Stimulated activated CD4-positive, alpha-beta T cell treated with anti-CD3 and anti-CD28 coated beads, Interleukin-15, amount 100 ng/mL, for 24 hours (primary cell): ENCODE data around the gene CDC37.
A peak's percentile ranks its signal among the peaks of the same experiment; 100 is the strongest.
"Not testable (repeated sequence)": the region's sequence is repeated elsewhere in the genome, so short reads cannot be mapped to it uniquely, and the experiment has no call there.

ENCODE experiments used
- DNase-seq: peaks from one replicate; pipeline ENCODE4 v3.0.0-alpha.2; 2020

Gene CDC37

DNA sequence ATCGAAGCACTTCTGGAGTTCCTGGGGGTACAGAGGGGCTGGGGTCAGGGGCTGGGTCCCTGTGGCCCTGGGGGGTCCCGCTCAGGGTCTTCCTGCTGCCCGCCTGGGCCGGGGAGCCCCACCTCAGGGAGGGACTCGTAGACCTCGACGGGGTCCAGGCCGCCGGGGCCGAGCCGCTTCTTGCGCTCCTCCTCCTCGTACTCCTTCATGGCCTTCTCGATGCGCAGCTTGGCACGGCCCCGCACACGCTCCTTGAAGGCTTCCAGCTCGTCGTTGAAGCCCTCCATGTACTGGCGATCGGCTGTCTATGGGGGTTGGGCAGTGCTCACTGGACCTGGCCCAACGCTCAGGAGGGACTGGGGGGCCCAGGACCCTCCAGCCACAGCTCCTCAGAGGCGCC lies 10.2 kb downstream of the CDC37 start:
- no peak for DNase-seq

DNA sequence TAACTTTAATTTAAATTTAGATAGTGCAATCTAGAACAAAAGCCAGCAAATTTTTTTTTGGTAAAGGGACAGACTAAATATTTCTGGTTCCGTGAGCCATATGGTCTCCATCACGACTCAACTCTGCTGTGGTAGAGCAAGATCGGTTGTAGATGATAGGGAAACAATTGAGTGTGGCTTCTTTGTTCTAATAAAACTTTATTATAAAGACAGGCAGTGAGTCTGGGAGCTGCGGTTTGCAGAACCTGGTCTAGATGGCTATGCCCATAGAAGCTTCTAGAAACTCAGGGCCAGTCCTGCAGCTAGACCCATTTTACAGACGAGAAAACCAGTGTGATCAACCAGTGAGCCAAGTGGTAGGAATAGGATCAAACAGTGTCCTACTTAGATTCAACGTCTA lies 11.2 kb downstream of the CDC37 start:
- DNase-seq = no peak

DNA sequence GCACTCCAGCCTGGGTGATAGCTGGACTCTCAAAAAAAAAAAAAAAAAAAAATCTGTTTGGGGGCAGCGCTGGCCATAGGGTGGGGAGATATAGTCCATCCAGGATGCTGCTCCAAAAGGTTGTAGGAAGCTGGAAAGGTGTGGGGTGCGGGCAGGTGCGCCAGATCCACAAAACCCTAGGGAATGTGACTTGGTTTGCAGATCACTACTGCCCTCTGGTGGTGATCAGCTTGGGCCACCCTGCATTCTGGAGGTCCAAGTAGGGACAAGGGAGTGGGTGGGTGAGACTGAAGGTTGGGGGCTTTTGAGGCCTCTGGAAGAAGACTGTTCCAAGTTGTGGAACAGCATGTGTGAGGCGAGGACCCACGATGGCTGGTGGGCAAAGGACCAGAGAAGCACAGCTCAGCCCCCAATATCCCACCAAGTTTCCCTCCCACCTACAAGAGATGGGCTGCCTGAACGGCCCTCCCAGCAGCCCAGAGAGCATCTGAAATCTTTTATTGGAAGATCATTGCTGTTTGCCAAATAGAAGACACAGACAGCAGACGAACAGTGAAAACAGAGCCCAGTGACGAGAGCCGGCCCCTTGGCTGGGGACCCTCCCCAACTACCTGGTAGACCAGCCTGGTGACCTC lies 12.6 kb downstream of the CDC37 start:
- DNase-seq = peak; percentile 78

DNA sequence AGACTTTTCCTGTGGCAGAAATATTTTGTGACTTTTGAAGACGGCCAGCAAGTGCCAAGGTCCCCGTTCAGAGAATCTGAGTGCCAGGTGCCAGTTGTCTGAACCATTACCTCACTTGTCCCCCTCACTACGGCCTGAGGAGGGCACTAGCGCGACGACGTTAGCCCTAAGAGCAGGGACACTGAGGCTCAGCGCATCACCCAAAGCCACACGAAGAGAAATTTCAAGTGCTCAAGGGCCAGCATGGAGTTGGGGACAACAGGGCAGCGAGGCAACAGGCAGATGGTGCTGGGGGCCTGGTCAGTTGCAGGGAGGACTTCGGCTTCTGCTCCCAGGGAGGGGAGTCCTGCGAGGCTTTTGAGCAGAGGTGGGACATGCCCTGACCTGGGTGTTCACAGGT lies 13.5 kb downstream of the CDC37 start:
- DNase-seq = peak; percentile 41

DNA sequence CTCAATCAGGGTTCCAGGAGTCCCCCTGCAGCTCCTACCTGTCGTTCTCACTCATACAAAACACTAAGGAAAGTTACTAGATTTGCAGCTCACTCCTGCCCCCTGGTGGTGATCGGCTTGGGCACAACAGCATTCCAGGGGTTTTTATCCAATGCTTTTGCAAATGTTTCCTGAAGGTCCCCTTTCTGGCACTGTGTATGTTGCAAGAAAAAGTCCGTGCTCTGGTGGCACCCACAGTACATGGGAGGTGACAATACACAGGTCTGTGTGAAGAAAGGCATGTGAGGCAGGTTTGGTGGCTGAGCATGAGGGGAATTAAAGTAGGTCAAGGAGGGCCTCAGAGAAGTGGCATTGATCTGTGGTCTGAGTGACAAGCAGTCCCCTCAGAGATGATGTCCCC lies 14.4 kb downstream of the CDC37 start:
- peak; percentile 88 for DNase-seq

DNA sequence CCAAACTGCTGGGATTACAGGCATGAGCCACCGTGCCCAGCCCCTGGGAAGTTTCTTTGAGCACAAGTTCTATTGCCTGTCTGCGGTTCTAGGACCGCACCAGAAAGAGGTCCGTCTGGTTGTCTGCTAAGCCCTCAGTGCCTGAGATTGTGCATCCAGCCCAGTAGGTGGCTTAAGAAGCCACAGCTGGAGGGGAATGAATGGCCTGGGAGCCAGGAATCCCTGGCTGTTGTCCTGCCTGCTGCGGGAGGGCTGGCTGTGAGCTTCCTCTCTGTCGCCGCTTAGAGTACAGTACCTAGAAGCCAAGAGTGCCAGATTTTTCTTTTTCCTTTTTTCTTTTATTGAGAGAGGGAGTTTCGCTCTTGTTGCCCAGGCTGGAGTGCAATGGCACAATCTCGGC lies 18.8 kb downstream of the CDC37 start:
- DNase-seq = no peak

DNA sequence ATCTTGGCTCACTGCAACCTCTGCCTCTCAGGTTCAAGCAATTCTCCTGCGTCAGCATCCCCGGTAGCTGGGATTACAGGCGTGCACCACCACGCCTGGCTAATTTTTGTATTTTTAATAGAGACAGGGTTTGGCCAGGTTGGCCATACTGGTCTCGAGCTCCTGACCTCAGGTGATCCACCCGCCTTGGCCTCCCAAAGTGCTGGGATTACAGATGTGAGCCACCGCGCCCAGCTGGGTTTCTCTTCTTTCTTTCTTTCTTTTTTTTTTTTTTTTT lies 20.2 kb downstream of the CDC37 start:
- not testable (repeated sequence) for DNase-seq

DNA sequence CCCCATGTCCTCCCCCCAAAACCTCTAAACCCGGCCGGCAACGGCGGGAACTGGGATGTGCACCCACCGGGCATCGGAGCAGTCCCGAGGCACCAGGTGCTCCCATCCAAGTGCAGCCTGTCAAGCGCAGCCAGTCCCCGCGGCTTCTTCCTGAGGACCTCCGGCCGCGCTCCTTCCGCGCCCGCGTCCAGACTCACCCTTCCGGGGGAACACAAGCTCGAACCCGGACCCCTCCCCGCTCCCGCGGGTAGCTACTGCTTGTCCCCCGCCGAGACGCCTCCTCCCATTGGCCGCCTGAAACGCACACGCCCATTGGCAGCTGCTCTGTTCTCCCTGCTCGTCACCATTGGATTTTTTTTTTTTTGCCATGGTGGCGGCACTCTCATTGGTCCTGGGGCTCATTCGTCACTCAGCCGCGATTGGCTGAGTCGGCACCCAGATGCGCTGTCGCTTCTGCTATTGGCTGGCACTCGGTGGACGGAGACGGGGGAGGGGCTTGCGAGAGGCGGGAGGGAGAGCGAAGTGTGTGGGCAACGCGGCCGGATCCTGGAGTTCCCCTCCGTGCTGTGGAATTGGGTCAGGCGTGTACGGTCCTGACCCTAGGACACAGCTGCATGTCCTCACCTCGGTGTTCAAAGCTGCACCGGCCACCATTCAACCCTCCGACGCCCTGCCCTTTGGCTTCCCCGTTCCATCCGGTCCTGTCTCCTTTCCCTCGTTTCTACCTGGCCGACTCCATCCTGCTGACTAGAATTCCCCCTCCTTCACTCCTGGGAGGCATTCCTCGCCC lies 22.8 kb downstream of the CDC37 start, which contains the start of gene TYK2:
TSS of gene TYK2 (minus strand) at position 260 of the 790 bp plus-strand sequence. CDS start 2,166 bp downstream, outside the sequence.
- peak; percentile 96 for DNase-seq

DNA sequence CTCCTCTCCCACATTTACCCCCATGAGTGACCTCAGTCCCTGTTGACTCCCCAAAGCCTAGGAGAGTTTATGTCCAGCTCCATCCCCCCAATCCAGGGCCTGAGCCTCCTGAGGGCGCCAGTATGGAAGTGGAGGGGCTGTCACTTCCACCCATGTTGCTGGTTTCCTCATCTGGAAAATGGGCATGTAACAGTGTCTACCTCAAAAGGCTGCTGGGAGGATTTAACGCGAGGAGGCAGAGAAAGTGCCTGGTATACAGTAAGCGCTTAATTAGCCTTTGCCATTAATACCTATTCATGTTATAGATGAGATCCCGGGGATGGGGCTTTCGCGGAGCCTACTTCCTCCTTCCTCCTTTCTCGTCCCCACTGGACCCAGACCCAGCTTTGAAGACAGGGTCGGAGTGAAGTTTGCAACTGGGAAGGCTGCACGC lies 23.4 kb downstream of the CDC37 start:
- DNase-seq = no peak

DNA sequence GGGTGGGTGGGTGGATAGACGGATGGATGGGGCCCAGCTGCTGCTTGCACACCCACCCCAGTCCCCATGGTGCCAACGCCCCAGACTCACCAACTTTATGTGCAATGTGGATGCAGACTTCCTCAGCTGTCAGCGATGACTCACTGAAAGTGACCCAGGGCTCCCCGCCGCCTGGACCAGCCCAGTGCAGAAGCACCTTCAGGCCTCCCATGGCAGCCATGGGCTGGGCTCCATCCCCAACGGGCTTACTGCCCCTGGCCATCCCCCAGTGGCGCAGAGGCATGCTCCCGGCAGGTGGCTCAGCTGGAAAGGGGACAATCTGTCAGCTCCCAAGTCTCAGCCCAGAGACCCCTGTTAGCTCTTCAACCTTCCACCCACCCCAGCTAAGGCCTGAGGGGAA lies 25.2 kb downstream of the CDC37 start:
- DNase-seq = no peak

DNA sequence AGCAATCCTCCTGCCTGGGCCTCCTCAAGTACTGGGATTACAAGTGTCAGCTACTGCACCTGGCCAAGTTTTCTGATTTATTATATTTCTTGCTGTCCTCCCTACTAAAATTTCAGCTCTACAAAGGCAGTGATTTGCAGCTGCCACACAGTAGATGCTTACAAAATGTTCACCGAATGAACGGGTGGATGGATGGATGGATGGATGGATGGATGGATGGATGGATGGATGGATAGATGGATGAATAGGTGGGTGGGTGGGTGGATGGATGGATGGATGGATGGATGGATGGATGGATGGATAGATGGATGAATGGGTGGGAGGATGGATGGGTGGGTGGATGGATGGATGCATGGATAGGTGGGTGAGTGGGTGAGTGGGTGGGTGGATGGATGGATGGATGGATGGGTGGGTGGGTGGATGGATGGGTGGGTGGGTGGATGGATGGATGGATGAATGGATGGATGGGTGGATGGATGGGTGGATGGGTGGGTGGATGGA lies 26.2 kb downstream of the CDC37 start:
- DNase-seq = not testable (repeated sequence)

DNA sequence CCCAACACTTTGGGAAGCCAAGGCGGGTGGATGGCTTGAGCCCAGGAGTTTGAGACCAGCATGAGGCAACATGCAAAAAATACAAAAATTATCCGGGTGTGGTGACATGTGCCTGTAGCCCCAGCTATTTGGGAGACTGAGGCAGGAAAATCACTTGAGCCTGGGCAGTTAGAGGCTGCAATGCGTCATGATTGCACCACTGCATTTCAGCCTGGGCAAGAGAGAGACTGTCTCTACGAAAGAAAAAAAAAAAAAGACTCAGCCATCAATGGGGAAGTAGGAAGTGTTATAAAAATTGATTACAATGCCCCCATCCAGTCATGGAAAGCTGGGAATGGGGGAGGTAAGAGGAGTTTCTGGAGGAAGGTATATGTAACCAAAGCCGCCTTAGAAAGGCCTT lies 28.4 kb downstream of the CDC37 start:
- DNase-seq = no peak

DNA sequence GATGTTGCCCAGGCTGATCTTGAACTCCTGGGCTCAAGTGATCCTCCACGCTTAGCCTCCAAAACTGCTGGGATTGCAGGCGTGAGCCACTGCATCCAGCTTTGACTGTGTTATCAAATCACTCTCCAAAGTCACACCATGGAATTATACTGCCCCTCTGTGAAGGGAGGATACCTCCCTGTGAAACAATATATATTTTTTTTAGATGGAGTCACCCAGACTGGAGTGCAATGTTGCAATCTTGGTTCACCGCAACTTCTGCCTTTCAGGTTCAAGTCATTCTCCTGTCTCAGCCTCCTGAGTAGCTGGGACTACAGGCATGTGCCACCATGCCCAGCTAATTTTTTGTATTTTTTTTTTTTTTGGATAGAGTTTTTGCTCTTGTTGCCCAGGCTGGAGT lies 30.7 kb downstream of the CDC37 start:
- DNase-seq = no peak

DNA sequence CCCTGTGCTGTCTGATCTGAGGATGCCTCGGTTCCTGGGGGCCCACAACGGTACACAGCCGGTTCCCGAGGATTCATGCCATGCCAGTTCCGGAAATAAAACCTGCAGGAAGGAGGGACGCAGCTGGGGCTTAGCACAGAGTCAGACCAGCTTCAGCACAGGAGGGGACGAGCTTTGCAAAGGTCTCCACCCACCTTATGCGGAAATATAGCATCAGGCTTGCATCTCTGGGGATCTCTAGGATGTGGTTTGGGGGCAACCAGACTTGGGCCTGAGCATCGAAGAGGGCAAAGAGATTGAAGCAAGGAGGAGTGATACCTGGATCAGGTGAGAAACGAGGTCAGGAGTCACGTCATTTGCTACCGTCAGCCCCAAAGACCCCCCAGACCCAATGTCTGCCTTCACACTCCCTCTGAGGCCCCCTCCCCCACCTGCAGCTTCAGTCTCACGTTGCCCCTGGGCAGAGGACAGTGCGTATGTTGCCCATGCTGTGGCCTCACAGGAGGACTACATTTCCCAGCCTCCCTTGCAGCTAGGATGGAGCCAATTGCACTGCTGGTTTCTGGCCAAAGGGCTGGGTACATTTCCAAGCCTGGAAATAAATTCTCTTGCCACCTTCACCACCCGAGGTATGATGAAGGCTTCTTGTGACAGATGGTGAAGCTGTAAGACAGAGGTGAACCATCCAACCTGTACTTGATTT lies 35.1 kb downstream of the CDC37 start:
- no peak for DNase-seq

DNA sequence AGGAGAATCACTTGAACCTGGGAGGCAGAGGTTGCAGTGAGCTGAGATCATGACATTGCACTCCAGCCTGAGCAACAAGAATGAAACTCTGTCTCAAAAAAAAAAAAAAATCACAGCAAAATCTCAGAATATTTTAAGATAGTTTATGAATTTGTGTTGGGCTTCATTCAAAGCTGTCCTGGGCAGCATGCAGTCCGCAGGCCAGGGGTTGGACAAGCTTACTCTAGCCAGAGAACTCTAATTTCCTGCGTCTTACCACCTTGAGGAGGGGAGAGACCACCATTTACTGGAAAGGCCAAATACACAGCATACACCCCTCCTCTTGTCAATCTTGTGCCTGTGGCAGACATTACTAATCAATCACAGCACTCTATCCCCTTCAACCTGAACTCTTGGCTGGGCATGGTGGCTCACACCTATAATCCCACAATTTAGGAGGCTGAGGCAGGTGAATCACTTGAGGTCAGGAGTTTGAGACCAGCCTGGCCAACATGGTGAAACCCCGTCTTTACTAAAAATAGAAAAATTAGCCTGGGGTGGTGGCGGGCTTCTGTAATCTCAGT lies 36.3 kb downstream of the CDC37 start:
- DNase-seq = not testable (repeated sequence)

DNA sequence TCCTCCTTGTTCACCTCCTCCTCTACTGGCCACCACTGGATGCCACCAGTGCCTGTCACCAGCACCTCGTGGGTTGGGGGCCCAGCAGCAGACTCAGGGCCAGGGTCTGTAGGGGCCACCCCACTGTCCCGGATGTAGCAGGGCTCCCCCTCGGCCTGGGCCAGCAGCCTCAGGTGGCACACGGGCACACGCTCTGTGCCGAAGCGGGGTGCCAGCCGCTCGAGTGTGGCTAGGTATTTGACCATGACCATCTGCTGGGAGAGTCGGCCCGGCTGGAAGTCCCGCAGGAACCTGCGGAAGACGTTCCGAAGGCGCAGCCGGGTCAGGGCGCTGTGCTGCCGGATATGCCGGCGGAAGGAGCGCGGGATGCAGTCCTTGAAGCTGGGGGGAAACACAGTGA lies 37.8 kb downstream of the CDC37 start:
- DNase-seq = no peak

DNA sequence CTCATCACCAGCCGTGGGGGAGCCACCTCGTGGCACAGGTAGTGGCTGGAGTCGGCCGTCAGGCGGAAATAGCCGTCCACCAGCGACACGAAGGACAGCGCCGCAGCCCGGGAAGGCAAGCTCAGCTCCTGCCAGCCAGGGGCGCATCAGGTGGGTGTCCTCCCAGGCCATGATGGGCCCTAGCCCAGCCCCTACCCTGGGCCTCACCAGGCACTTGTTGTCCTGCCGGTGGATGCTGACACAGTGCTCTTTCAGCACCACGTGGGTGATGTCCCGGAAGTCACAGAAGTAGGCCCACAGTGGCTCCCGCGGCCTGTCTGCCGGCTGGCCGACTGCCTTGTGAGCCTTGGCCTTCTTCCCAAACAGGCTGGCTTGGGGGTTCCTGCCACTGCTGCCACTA lies 38.7 kb downstream of the CDC37 start:
- no peak for DNase-seq

DNA sequence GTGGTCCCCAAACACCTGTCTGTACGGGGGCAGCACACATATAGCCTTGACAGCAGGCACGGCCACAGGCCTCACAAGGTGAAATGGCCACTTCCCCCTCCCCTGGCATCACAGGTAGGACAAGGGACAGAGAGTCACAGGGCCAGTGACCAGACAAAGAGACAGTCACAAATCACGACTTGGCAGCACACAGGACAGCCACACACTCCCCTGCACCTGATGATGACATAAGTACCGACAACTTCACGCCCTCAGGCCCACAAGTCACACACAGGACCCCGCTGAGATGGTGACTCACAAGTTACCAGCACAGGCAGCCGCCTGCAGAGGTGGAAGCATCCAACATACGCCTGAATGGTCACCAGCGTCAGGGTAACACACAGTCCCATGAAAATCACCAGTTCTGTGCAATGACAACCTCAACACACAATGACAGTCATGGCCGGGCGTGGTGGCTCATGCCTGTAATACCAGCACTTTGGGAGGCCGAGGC lies 39.5 kb downstream of the CDC37 start:
- DNase-seq = no peak

DNA sequence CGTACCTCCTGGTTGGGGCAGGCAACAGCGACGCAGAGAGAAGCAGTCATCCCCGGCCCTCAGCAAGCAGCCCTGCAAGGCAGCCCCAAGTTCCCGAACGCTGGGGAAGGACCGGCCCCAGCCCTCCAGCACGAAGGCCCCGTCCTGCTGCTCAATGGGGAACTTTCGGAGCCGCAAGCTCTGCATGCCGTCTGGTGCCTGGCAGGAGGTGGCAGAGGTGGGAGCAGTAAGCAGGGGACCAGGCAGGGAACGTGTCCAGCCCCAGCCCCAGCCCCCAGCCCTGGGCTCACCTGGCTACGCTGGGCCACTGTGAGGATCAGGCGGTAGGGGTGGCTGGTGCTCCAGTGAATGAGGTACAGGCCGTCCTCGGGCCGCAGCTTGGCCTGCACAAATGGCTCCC lies 41.1 kb downstream of the CDC37 start:
- no peak for DNase-seq

DNA sequence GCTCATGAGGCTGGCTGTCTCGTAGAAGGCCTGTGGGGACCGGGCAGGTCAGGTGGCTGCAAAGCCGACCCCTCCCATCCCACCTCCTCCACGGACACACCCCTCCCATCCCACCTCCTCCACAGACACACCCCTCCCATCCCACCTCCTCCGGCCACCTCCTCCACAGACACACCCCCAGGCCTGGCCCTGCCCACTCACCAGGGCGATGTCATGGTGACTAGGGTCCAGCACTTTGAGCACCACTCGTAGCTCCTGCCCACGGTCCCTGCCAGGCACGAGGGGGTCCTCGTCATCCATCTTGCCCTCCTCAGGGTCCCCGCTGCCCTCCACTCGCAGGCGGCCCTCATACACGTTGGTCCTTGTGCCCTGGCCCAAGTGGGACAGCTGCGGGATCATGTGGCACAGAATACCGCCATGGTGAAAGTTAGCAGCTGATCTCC lies 41.8 kb downstream of the CDC37 start:
- no peak for DNase-seq

DNA sequence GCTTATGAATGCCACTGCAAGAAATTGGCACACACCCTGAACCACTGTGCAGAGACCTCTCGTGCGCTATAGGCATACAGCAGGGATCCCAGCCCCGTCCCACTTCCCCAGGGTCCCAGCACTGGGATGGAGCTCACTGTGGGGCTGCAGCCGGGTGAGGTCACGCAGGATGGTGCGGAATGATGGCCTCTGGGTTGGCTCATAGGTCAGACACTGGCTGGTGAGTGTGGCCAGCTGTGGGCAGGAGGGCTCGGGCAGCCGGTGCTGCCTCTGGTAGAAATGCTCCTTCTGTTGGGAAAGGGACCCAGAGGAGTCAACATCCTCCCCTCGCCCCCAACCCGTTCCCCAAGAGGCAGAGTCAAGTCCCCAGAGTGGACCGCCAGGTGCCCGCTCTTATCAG lies 46.9 kb downstream of the CDC37 start:
- DNase-seq = no peak

DNA sequence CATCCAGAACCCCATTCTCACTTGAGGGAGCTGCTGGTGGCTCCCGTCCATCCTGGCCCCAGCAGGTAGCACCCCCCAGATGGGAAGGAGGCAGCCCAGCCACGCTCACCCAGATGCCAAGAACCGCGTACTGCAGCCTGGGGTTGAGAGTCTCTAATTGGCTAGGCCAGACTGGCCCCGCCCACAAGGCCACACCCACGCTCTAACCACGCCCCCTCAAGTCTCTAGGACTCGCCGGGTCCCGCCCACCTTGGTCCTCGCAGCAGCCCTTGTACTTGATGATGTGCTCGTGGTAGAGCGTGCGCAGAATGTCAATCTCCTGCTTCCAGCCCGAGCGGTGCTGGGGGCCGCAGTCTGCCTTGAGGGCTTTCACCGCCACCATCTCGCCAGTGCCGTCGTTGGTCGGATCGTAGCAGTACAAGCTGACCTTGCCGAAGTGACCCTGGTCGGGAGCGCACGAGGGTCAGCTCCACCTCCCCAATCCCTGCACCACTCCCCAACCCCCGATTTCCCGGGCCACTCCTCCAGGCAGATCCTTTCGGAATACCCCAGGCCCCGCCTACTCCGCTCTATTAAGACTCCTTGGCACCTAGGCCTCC lies 49.5 kb downstream of the CDC37 start:
- peak; percentile 73 for DNase-seq
